HG02973 (cell line): Measurements from ENCODE around the gene OLFM2.
"Not testable (repeated sequence)": the region's sequence is repeated elsewhere in the genome, so short reads cannot be mapped to it uniquely, and the experiment has no call there.

Experiments used
- ATAC-seq: cut with Tn5 transposase; IDR thresholded peaks from one replicate; pipeline ENCODE4 v1.9.1; 2021; ENCODE audit warnings: moderate library complexity; ENCODE audit not compliant: unreplicated experiment

The OLFM2 gene

DNA sequence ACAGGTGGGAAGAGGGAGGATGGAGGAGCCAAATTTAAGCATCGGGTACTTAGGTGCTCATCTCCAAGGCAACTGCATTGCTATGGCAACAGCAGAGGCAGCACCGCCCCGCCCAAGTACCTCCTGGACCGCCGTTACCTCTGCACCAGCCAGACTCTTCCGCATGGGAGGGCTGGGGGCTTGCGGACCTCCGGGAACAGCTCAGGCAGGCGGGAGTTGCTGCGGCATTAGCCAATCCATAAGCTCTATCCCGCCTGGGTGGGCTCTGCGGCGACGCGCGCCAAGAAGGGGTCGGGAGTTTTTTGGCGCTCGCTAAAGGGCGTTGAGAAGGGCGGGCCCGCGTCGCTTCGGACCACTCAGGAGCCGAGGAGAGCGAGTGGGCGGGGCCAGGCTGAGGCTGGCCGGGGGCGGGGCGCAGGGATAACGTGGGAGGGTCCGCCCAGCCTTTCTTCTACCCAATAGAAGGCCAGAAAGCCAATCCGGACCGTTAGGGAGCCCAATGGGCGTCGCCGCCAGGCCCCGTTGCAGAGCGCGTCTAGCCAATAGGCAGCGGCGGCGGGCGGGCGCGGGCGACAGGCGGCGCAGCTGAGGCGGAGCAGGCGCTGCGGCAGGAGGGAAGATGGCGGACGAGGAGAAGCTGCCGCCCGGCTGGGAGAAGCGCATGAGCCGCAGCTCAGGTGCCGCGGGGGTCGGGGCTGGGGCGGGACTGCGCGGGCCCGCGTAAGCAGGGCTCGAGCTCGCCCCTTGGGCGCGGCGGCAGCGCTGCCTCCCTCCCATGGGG lies 101.4 kb downstream of the OLFM2 start, which contains the start of gene PIN1:
Gene PIN1 (plus strand): TSS at position 593 of the 781 bp plus-strand sequence. CDS start 27 bp downstream, at position 620.
- ATAC-seq, result peak; percentile 89

DNA sequence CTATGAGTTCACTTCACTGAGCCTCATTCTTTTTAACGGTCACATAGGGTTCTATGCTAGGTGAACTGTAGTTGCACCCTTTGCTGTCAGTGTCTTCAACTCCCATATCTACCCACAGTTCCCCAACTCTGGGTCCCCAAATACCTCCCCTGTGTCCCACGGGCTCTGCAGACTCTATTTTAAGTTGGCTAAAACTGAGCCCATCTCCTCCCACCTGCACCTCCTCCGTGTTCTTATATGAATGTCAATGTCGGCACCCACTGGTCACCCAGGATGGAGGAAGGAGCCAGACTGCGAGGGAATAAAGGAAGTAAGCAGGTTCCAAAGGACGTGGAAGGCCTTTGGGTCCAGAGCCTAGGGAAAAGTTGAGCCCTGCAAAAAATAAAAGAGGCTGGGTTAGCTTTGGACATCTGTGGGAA lies 102.0 kb downstream of the OLFM2 start:
- ATAC-seq, result no peak

DNA sequence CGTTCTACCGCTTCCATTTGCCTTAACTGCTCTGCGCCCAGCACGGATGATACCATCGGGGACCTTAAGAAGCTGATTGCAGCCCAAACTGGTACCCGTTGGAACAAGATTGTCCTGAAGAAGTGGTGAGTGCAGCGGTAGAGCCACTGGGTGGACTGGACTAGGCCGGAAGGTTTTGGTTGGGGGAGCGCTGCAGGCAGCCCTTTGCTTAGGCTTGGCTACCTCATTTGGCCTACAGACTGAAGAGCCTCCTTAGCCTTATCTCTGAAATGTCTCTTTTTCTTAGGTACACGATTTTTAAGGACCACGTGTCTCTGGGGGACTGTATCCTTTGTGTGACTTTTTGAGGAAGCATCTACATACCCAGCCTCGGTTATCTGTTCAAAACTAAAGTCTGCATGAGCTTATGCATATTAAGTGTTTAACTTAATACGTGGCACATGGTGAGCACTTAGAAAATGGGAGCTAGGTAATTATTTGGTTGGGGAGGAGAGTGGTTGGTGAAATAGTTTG lies 107.7 kb downstream of the OLFM2 start:
- ATAC-seq, result no peak

DNA sequence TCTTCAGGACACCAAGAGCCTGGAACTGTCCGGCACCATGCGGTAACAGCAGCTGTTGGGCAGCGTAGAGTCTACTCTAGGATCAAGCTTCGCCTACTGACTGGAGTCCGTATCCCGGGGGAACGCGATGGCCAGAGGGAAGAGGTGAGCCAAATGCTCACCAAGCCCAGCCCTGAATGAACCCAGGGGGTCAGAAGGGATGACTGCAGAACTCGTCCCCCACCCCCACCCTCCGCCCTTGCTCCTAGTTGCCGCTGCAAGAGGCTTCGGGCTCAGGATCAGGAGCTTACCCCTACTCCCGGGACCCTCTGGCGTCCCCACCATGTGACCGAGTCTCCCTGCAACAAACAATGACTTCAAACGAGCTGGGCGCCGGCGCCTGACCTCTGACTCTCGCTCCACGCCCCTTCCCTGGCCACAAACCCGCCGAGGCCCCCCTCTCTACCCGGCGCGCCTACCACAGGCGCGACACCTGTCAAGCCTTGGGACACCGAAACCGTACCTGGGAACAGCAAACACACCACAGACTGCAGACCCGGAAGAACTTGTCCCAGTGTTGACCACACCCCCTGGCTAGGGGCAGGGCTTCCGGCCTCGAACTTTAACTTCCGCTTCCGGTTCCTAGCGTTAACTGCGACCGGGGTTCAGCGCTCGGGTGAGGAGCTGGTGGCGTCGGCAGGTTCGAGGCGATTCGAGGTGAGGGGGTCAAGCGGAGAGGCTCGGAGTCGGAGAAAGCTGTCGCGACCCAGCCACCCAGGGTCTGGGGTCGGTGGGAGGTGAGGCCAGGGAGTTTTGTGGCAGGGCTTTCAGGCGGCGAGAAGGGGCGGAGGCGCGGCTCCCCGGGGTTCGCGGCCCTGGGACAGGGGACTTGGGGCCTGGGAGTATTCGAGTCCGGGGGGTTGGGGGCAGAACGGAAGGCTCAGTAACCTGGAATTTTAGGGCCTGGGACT lies 108.8 kb downstream of the OLFM2 start, which contains the start of gene UBL5:
Gene UBL5 (plus strand): TSS at position 630 of the 950 bp plus-strand sequence. CDS start 420 bp downstream, outside the sequence.
- peak; percentile 77 for ATAC-seq

DNA sequence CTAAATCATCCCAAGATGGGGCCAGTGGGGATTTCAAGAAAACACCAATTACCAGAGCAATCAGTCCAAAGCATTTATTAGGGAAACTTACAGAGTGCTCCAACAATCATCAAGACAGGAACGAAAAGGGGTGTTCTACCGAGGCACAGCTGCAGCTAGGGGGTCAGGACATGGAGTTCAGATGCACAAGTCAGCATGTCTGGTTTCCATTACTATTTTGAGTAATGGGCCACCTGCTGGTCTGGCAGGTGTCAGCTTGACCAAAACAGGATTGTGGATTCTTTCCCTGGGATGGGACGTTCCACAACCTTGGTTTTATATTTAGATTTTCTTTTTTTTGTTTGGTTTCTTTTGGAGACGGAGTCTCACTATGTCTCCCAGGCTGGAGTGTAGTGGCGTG lies 112.5 kb downstream of the OLFM2 start:
- ATAC-seq, result no peak

DNA sequence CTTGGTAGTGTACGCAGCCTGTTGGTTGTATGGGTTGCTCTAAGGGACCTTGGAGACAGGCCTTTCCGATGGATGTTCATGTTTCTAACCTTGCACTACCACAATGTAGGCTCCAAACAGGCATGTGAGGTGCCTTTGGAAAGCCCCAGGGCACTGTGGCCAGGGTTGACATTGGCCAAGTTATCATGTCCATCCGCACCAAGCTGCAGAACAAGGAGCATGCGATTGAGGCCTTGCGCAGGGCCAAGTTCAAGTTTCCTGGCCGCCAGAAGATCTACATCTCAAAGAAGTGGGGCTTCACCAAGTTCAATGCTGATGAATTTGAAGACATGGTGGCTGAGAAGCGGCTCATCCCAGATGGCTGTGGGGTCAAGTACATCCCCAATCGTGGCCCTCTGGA lies 116.3 kb downstream of the OLFM2 start:
- ATAC-seq, result not testable (repeated sequence)

DNA sequence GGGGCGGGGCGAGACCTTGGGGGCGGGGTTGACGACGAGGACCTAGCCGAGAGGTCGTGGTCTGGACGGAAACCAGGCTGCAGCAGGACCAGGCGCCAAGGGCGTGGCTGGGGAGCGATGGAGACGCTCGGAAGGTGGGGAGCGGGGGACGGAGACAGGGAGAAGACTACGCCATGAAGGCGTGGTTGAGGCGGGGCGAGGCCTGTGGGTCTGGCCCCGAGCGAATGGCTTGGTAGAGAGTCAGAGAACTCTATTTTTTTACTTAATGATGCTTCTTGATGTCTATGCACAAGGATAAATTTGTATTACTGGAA lies 116.8 kb downstream of the OLFM2 start:
- no peak for ATAC-seq

DNA sequence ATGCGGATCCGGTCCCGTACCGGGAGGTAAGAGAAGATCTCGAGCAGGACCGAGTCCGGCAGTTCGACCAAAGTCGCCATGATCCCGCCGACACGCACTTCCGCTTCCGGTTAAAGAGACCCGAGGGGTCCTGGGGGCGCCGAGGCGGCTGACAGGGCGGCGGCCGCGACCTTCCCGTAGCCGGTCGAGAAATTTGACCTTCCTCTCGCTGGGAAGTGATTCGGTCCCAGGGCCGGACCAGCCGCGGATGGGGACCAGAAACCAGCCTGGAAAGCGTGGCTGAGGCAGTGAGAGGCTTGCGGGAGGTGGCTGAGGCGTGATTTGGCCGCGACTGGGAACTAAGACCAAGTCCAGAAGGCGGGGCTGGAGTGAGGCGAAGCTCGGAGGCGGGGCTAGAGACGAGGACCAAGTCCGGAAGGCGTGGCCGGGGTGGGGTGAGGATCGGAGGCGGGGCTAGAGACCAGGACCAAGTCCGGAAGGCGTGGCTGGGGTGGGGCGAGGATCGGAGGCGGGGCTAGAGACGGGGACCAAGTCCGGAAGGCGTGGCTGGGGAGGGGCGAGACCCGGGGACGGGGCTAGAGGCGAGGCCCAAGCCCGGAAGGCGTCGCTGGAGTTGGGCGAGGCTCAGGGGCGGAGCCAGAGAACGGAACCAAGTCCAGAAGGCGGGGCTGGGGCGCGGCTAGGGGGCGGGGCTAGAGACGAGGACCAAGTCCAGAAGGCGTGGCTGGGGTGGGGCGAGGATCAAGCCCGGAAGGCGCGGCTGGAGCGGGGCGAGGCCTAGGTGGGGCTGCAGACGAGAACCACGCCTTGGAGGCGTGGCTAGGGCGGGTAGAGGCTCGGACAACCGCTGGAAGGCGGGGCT lies 117.3 kb downstream of the OLFM2 start, which contains the start of gene FBXL12:
Gene FBXL12 (minus strand): TSS at position 346 of the 862 bp plus-strand sequence. CDS start 266 bp downstream, at position 80.
- peak; percentile 80 for ATAC-seq

DNA sequence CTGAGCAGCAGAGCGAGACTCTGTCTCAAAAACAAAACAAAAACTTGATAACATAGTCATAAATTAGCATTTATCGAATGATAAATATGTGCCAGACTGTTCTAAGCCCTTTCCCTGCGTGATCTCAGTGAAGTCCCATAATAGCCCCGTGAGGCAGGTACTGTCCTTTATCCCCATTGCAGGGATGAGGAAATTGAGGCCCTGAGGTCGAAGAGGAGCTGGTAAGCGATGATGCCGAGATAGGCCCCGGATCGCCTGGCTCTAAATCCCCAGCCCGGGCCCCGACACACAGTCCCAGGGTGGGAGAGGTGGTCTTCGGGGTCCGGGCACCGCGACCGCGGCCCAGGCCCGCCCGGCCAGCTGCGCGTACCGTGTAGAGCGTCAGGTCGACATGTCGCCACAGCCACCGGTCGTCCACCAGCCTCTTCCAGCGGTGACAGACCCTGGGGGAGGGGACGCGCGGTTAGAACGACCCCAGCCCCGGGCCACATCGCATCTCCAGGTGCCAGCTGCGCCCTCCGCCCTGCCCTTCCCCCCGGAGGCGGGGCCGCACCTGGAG lies 118.1 kb downstream of the OLFM2 start:
- no peak for ATAC-seq

DNA sequence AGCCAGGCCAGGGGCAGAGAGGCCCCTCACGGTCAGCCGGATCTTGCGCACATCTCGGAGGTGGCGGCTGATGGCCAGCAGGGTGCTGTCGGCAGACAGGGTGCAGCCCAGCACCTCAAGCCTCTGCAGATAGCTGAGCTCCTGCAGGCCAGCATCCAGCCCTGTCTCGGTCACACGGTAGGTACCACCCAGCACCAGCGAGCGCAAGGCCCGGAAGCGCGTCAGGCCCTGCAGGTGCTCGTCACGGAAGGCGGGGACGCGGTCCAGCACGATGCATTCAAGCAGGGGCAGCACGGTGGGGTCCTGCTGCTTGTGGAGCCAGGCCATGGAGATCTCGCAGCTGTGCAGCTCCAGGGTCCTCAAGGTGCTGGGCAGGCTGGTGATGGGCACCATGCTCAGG lies 125.2 kb downstream of the OLFM2 start:
- no peak for ATAC-seq

DNA sequence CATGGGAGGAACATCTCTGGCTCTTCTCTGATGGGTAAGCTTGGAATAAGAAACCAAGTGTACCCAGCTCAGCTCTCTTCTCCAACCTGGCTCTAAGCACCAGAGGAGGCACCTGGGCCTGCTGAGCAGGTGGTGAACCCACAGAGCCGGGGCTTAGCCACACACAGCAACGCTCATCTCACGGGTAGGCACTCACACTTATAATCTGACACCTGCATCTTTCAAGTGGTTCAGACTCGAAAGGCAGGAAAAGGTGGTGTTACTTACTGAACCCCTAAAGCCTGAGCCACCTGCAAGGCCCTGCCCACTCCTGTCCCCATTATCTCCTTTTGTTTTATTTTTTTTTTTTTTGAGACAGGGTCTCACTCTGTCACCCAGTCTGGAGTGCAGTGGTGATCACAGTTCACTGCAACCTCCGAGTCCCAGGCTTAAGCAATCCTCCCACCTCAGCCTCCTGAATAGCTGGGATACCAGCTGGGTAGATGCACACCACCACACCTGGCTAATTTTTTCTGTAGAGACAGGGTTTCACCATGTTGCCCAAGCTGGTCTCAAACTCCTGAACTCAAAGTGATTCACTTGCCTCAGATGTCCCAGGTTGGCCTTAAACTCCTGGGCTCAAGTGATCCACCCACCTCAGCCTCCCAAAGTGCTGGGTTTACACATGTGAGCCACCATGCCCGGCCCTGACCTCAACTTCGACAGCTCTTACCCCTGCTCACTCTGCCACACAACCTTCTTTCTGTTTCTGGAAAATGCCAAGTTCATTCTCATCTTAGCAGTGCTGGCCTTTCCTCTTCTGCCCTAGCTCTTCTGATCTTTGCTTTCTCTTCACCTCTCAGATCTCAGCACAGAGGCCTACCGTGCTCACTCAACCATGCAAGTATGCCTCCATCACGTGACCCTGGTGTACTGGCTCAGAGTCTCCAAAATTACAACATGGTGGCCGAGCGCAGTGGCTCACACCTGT lies 127.2 kb downstream of the OLFM2 start:
- no peak for ATAC-seq

DNA sequence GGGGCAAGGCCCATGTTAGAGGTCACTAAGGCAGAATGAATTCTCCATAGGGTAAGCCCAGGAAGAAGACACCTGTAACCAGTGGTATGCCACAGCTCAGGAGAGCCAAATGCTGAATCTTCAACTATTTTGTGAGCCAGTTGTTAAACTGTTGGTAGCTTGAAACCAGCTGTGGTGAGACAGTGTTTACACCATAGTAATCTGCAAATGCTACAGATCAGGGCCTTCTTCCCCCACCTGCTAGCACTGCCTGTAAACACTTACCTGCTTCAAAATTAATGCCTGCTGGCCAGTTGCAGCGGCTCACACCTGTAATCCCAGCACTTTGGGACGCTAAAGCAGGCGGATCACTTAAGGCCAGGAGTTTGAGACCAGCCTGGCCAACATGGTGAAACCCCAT lies 129.5 kb downstream of the OLFM2 start:
- ATAC-seq, result no peak
